NCI-H2227 treated with DMSO at 0.1 percent for 48 hours (cell line): Measurements from ENCODE around the gene GPR31.

Experiments used
- DNase-seq: peaks from one replicate; lab custom pipeline; 2025; lab: John Stamatoyannopoulos, UW

Gene GPR31

DNA sequence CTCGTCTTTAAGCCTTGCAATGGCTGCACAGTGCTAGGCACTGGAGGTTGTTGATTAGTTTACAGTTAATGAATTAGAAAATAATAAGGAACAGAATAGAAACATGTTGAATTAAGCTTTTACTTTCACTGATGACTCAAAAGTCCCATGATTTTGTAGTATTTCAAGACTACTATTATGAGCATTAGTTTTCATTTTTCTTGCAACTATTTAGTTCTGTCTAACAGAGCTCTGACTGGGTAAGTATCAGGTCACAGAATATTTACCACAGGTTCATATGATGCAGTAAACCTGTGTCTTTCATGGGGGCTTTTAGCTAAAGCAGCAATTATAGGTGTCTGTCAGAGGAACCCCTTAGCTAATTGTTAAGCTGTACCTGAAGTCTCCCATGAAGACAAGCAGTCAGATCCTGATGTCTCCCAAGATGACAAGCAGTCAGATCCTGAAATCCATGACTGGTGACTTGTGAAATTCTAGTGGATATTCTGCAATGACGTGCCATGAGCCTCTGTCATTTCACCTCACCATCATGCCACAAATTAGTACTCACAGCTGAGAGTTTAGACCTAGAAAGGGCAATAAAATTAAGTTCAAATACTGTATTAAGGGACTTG is 8.2 kb upstream of the GPR31 start:
- DNase-seq, result no peak

DNA sequence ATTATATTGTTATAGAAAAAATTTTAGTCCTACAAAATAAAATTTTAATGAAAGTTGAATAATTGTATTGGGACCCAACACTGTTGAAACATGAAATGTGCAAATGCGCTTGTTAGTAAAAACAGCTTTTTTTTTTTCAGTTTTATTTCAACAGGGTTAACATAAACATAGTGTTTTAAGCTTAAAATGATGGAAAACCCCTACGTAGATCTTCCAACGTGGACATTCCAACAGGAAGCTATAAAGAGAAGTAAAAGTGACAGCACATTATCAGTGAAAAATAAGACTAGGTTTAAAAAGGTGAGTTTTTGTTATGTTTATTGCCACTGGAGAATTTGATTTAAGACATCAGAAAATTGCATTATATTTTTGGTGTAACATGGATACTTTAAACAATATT is 6.5 kb upstream of the GPR31 start:
- DNase-seq, result no peak

DNA sequence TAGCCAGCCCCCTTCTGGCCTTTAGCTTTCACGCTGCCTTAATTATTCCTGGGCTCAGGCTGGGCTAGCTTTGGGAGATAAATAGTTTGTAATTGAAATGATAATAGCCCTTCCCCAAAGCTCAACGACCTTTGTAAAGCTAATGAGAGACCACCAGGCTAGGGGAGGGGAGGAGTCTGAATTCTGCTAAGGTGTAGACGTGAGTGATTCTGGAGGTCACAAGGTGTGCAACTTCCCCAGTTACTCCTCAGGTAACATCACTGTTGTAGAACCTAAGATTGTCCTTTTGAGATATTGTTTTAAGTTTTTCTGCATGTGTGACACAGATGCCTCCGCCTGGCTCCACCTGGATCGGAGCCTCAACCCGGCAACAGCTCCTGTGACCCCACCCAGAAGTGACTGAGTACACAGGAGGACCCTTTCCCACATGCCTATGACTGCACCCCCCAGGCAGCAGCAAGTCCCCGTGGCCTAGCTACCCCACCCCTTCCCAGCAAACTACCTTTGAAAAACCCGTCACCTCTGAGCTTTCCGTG is 5.8 kb upstream of the GPR31 start:
- DNase-seq, result no peak

DNA sequence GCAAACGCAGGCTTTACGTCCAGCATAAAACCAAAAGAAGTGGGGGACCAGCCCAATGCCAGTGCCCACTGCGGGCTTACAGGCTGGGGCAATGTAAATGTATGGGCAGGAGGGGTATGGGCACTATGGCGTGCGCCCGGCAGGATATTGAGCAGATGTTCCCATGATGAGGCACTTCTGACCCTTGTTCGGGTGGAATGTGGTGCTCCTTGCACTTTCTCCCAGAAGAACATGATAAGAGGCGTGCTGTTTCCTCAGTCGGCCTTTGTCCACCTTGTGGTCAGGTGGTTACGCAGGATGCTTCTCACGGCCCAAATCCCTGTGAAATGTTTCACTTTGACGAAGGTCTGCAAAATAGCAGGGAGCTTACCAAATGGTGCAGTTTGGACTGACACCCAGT is 4.8 kb upstream of the GPR31 start:
- DNase-seq, result no peak

DNA sequence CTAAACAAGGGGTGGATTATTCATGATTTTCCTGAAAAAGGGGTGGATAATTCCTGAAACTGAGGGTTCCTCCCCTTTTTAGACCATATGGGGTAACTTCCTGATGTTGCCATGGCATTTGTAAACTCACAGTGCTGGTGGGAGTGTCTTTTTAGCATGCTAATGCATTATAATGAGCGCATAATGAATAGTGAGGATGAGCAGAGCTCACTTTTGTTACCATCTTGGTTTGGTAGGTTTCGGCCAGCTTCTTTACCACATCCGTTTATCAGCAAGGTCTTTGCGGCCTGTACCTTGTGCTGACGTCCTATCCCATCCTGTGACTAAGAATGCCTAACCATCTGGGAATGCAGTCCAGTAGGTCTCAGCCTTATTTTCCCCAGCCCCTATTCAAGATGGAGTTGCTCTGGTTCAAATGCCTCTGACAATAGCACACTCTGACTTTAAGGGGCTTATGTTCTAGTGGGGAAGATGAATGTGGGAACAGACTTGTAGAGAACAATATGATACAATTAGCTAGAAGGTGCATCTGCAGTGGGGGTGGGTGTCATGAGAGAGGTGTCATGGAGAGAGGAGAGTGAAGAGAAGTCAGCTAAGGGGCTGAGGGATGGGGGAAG is 4.2 kb upstream of the GPR31 start:
- no peak for DNase-seq

DNA sequence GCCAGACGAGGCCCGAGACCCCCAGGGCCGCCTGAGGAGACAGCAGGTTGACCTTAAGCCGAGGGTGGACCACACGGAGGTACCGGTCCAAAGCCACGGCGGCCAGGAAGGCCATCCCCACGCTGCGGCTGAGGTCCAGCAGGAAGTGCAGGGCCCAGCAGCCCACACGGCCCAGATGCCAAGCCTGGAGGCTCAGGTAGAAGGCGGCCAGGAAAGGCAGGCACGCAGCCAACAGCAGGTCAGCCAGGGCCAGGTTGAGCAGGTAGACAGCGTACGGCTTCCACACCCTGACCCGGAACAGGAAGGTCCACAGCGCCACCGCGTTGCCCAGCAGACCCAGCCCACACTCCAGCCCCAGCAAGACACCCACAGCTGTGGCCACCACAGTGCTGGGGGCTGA is 366 bp downstream of the GPR31 start:
- DNase-seq, result no peak

DNA sequence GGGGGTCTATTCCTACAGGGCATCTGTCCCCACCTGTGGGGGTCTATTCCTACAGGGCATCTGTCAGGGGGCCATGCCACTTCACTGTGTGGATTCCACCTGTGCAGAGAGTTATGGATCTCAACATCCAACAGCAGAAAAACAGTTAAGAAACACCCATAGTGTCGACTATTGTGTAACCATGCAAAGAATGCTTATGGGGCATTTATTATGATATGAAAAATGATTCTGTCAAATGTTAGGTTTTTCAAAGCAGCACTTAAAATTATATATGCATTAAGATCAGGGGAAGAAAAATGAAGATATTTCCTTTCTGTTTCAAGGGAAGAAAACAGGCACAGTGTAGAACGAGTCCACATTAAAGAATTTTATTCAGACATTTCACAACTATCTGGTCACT is 2.9 kb downstream of the GPR31 start:
- no peak for DNase-seq

DNA sequence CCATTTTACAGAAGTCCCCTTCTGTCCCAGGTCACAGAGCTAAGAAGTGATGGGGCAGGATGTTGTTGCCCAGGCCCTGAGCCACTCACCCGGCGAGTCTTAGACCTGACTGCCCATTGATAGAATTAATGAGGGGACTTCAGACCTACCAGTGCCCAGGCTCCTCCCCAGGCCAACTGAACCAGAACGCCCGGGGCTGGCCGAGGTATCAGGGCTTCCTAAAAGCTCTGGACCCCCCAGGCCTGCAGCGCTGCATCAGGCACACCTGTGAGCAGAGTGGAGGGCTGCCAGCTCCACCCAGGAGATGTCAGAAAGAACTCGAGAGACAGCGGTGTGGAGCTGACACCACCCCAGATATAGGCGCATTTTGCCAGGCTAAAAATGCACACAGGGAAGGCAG is 3.5 kb downstream of the GPR31 start:
- DNase-seq, result no peak

DNA sequence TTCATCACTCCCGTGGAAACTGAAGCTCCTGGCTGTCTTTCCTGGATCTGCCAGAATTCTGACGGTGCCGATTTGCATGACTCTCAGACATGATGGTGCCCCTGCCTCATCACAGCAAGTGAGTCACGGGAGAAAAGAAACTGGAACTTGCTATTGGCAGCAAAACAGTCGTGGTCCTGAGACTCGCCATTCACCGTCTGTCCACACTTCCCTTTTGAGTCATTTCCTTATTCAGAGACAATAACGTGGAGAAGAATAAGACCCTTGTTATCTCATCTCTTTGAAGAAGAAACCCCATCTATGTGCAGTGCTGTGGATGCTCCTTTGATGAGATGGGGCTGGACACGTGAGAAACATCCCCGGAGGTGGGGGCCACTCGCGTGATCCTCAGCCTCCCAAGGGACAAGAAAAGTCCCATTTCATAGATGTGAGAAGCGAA is 4.2 kb downstream of the GPR31 start:
- no peak for DNase-seq

DNA sequence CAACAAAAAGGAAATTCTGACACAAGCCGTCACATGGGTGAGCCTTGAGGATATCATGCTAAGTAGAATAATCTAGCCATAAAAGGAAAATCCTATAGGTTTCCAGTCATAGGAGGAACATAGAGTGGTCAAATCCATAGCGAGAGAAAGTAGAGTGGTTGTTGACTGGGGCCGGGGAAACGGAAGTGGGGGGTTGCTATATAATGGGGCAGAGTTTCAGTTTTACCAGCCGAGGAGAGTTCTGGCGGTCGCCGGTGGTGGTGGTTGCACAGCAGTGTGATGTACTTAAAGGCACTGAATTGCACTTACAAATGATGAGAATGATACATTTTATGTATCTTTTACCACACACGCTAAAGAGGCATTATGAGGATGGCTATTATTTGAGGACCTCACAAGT is 4.9 kb downstream of the GPR31 start:
- no peak for DNase-seq

DNA sequence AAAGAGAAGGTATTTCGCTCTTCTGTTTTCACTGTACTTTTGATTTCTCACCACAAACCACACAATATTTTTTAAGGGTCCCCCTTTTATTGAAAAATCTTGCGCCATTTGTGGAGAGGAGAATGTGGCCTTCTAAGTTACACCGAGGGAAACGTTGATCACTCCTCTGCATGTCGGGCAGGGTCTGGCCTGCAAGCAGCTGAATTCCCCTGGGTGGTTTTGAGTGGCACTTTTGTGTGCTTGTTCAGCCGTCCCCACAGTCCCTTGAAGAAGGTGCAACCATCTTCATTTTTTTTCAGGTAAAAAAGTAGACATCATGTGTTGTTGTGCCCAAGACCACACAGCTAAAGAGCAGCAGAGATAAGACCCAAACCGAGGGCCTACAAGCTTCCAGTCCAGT is 6.1 kb downstream of the GPR31 start:
- DNase-seq, result no peak

DNA sequence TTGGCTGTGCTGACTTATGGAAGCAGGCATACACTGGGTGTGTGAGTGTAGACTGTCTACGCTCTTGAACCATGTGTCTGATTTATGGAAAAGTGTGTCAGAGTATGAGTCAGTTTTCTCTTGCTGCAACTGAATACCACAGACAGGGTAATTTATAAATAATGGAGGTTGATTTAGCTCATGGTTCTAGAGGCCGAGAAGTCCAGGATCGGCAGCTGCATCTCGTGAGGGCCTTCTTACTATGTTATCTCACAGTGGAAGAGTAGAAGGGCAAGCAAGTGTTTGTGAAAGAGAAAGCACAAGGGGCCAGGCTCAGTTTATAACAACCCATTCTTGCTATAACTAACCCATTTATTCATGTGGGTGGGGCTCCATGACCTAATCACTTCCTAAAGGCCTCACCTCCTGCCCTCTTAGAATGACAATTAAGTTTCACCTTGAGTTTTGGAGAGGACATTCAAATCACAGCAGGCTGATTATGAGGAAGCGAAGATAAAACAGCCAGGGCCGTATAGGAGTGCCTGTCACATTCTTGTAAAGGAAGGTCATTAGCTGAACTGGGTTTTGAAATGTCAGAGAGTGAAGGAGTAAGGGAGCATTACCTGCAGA is 6.7 kb downstream of the GPR31 start:
- no peak for DNase-seq

DNA sequence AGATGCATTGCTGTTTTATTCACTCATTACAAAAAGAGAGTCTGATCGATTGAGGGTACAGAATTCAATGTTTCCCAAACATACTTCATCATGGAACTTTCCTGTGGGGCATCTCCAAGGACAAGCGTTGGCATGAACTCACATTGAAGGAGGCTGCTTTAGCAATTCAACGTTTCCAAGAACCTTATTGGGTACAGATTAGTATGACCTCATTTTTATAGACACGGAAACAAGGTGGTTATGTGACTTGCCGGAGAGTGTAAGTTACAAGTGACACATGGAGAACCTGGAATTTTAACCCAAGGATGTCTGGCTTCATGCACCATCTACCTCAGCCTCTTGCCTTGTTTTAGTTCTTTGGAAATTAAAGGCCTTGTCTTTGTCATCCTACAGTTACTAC is 8.8 kb downstream of the GPR31 start:
- DNase-seq, result no peak

DNA sequence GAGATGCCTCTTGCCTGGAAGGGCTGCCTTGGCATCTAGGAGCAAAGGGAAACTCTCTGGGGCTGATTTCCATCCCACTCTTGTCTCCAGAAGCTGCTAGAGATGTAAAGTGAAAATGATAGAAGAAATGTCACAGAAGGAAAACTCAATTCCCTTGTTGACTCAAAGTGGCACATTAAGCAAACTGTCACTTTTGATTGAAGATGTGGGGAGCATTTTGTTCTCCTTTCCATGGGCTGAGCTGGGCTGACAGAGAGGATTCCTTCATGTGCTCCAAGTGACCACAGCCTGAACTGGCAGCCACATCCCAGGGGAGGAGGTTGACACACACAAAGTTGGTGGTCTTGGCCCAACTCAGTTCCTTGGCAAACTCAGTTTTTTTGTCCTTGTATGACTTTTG is 9.8 kb downstream of the GPR31 start:
- no peak for DNase-seq

DNA sequence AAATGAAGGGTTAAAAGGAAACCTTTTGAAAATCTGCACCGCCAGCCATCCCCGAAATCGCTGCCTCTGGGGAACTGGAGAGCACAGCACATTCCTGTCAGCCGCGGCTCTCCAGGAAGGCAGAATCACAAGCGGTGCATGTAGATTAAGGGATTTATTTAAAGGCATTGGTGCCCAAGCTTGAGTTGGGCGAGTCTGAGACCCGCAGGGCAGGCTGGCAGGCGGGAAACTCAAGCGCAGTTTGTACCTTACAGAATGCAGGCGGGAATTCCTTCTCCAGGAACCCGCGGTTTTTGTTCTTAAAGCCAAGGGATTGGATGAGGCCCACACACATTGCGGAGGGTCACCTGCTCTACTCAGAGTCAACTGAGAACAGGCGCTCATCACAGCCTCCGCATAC is 10.8 kb downstream of the GPR31 start:
- no peak for DNase-seq

DNA sequence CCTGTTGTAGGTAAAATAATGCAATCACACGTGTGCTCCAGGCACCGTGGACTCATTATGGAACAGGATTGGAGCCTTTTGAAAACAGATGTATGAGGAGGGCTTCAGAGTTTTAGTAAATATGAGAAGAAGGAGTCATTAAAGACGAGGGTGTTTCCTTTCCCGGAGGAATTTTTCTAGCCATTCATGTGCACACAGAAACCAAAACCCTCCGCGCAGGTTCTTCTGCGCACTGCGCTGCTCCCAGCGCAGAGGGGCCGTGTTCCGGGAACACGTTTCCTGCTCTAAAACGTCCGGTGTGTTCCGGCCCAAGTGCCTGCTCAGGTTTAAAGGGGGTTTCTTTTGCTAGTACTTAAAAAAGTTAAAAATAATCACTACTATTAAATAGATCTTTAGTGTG is 11.6 kb downstream of the GPR31 start:
- DNase-seq, result no peak

DNA sequence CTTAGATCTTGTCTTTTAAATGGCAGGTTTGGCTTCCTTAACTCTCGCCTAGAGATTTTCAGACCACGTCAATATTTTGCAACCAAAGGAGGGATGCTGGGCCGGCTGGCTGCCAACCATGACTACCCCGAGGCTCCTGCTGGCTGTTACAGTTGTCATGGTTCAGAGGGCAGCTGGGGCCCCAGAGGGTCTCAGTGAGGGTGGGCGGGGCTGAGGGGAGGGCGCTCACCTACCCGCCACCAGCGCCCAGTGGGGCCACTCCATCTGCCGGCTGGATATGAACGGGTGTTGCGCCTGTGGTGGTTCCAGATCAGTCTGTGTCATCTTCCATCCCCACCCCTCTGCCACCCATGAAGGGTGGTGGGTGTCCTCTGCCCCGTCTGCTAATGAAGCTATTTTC is 12.3 kb downstream of the GPR31 start:
- no peak for DNase-seq

DNA sequence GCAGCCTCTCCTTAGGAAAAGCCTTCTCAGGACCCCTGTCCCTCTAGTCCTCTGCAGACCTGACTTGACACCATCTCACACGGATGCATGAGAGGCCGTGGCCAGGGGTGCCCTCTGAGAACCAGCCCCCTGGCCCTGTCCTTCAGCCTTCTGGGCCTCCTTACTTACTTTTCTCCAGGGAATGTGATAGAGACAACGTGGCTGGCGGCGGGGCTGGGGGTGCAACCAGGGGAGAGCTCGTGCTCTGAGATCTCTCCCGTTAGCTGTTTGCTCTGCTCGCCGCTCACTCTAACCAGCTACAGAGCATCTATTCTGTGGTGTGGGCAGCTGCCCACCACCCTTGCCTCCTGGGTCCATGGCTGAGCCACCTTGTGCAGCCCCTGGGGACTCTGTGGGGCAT is 14.7 kb downstream of the GPR31 start:
- DNase-seq, result no peak

DNA sequence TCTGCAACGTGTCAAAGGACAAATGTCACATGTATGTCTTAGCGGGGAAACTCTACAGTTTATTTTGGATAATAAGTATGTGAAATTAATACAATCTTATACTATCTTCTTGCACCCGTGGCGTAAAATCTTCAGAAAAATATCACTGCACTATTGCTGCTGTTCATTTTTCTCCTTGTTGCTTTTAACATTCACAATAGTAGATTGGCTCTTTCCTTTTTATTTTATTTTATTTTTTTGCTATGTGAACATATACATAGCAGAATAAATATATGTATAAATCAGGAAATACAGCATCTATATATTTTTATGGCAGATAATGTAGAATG is 15.4 kb downstream of the GPR31 start:
- DNase-seq, result no peak

DNA sequence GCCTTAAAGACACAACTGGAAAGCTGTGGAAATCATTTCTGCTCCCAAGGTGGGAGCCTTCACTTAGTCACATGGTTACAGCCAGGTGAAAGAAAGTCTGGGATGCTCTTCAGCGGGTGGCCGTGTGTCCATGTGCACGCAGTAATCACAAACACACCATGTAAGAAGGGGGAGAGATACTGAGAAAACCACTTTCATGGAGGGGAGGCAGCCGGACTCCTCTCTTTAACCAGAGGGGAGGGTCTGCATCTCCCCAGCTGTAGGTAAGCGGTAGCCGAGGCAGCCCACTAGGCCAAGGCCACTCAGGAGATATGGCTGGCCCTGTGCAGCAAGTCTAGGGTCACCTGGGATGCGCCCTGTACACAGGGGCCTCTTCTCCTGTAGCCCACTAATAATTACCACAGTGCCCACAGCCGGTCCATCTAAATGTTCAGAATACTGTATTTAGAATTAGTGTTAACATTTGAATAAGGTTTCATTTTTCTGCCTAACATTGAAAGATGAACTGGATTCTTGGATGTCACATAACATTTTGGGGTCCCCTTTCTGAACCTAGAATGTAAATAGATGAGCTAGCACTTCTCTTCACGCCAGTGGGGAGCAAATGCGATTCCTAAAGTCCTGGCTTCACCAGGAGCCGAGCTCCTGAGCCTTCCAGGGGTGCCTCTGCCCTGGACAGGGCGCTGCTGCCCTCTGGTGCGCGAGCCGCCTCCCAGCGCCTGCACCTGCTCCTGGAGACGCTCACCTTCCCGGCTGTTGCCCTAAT is 15.9 kb downstream of the GPR31 start:
- no peak for DNase-seq

DNA sequence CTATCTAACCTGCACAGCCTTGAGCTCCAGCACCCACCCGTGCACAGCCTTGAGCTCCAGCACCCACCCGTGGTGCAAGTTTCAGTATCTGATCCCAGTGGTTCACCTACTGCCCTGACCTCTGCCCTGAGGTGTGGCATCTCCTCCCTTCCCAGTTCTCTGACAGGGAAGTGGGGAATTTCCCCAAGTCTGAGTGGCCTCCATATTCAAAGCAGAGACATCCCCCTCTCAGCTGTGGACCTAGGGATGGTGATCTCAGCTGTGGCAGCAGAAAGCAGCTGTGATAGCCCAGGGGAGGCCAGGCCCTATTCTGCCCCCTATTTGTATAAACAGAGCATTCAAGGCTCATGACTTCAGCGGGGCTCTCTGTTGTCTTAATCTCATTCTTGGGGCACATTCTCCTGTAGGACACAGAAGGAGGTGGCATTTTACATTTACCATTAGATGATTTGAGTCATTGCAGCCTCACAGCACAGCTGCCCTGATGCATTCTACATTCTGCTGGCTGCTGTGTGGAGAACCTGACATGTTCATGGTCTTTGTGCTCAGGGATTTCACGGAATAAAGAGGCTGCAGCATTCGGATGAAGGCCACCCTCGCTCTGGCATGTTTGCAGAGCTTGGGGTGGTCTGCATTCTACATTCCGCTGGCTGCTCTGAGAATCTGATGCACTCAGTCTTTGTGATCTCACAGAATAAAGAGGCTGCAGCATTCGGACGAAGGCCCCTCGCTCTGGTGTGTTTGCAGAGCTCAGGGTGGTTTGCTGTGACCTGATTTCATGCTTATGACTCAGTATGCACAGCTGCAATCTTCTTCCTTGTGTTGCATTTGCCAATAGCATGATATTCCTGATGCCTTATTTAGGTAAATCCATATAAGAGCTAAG is 16.9 kb downstream of the GPR31 start:
- no peak for DNase-seq

DNA sequence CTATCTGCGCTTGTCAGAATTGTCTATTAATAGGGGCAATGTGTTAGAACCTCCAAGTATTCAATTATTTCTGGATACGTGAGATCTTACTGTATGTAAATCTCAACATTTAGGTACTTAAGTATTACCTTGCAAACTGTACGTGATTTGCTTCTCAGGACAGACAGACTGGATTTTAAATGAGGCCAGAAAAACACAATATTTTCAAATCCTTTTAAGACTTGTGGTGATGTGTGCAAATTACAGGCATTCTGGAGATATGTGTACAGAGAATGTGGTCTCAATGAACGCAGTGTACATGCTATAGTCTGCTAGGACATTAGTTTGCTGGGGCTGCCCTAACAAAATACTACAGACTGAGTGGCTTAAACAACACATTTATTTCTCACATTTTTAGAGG is 18.0 kb downstream of the GPR31 start:
- no peak for DNase-seq
